ENCODE results near the gene MAGED2.
A peak's percentile ranks its signal among the peaks of the same experiment; 100 is the strongest.
"Not testable (repeated sequence)": the region's sequence is repeated elsewhere in the genome, so short reads cannot be mapped to it uniquely, and the experiment has no call there.

MAGED2 gene

DNA sequence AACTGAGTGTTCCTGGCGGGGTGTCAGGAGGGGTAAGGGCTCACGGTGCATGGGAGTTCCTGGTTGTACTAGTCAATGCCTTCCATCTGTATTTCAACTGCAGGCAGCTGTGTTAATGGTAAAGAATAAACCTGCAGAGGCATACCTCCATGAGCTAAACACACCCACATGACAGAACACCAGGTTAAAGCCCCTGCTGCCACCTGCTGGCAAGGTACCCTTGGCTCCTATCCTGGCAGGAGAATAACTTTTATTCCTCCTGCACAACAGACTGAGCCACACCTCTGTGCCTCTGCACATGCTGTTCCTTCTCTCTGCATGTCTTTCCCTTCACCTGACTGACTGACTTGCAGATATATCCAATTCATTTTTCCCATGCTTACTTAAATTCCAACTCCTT, 20.6 kb upstream of the MAGED2 start:
- no peaks in the 10 kb centered on the region for H3K27me3 ChIP-seq
- no peaks in the 10 kb centered on the region for H3K9me3 ChIP-seq
- H3K4me3 ChIP-seq (ENCODE audit: low read depth, low read length) = no peak overlapping the region
- TF ChIP-seq, protein P1, sequence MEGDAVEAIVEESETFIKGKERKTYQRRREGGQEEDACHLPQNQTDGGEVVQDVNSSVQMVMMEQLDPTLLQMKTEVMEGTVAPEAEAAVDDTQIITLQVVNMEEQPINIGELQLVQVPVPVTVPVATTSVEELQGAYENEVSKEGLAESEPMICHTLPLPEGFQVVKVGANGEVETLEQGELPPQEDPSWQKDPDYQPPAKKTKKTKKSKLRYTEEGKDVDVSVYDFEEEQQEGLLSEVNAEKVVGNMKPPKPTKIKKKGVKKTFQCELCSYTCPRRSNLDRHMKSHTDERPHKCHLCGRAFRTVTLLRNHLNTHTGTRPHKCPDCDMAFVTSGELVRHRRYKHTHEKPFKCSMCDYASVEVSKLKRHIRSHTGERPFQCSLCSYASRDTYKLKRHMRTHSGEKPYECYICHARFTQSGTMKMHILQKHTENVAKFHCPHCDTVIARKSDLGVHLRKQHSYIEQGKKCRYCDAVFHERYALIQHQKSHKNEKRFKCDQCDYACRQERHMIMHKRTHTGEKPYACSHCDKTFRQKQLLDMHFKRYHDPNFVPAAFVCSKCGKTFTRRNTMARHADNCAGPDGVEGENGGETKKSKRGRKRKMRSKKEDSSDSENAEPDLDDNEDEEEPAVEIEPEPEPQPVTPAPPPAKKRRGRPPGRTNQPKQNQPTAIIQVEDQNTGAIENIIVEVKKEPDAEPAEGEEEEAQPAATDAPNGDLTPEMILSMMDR (IDR thresholded peaks at IDR 0.05; ENCODE audit: low read depth, low read length) = peak; percentile 56
- H3K36me3 ChIP-seq = no peaks in the 10 kb centered on the region
- DNase-seq = peak; percentile 35
- no peaks in the 10 kb centered on the region for H3K4me1 ChIP-seq

DNA sequence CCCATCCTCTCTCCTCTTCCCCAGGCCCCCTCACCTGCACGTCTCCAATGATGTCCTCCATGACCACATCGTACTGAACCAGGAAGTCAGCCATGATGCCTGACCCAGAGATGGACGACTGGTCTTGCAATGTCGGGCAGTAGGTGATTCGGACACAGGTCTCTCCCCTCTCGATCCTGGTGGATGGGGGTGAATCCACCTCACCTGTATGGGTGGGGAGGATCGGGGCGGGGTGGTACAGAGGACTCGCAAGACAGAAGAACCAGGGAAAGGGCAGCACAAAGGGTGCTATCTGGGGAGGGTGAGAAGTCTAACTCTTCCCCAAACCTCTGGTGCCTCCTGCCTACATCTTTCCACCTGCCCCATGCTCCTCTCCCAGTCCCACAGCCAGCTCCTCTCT, 19.1 kb upstream of the MAGED2 start:
- no peaks in the 10 kb centered on the region for H3K27me3 ChIP-seq
- TF ChIP-seq, protein P1 (IDR thresholded peaks at IDR 0.05; ENCODE audit: low read depth, low read length) = no peak
- DNase-seq = no peak
- H3K4me1 ChIP-seq = no peaks in the 10 kb centered on the region
- H3K36me3 ChIP-seq = no peaks in the 10 kb centered on the region
- H3K4me3 ChIP-seq (ENCODE audit: low read depth, low read length) = no peak overlapping the region
- no peaks in the 10 kb centered on the region for H3K9me3 ChIP-seq

DNA sequence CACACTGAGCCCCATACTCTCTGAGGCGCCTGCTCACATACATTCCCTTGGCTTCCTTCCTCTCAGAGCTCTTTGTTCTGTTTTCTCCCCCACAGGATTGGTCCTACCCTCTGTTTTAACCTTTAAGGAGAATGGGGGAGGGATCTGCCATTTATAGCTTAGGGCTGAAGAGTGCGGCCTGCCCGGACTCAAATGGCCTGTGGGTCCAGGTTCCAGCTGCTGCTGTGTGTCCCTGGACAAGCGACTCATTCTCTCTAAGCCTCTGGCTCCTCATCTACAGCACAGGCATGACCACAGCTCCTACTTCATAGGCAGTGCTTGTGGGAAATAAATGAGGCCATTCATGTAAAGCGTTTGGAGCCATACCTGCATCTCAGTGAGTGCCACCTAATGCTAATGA, 18.1 kb upstream of the MAGED2 start:
- not testable (repeated sequence) for DNase-seq; H3K4me3 ChIP-seq (ENCODE audit: low read depth, low read length); H3K9me3 ChIP-seq; H3K4me1 ChIP-seq; H3K36me3 ChIP-seq; H3K27me3 ChIP-seq

DNA sequence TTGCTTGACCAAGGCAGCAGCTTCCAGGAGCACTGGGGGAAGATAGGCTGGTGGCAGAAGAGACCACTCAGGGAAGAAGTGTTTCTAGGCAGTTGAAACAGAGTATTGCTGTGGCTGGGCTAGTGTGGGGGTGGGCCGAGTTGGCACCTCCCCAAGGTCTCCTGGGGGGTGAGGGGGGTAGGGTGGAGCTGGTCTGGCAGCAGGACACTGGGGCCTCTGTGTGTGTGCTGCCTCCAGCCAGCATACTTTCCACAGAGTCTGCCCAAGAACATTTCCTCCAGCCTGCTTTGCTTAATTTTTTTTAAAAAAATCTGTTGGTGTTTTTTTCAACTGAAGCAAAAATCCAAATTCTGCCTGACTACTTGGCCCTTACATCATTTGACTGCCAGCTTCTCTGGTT, 13.5 kb upstream of the MAGED2 start:
- TF ChIP-seq, protein P1 (IDR thresholded peaks at IDR 0.05; ENCODE audit: low read depth, low read length) = no peak
- Histone ChIP-seq H3K9me3 (no peaks in the 10 kb centered on the region), H3K27me3 (no peaks in the 10 kb centered on the region), H3K36me3 (no peaks in the 10 kb centered on the region), H3K4me1 (no peaks in the 10 kb centered on the region), H3K4me3 (ENCODE audit: low read depth, low read length) (no peak overlapping the region)
- DNase-seq = no peak

DNA sequence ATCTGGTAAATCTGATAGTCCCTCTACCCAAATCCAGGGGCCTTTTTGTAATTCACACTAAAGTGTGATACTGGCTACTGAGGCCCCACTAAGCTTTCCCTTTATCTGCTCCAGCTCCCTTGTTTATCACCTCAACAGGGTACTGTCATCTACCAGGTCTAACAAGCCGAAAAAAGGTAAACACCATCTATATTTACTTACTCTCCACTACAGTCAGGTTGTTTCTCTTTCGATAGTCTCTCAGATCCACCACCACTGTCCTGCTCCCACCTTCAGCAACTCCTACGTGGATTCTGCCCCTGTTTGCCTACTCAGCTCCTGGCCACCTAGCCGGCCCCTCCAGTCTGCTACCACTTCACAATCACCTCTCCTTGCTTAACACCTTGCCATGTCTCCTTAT, 12.8 kb upstream of the MAGED2 start:
- H3K36me3 ChIP-seq = no peaks in the 10 kb centered on the region

DNA sequence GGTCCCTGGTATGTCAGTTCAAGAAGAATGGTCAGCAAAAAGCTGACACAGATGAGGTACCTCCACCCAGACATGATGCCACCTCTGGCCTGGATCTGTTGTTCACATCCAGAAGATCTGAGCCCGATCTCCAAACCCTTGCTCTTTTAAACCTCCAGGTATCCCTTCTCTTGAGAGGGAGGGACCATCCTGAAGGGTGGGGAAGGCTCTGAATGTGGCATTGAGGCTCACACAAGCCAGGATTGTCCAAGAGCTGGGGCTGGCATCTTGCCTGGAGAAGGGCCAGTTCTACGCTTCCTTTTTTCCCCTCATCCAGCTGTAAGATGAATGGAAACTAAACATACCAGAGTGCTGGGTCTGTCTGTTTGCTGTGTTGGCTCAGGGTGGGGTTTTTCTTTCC, 9.4 kb upstream of the MAGED2 start, which contains the start of gene ITIH6:
Gene ITIH6, minus strand, starts transcription at position 119 of the 400 bp plus-strand sequence. Its CDS starts 45 bp downstream, at position 74.
- no peak for DNase-seq
- Histone ChIP-seq H3K4me3 (ENCODE audit: low read depth, low read length) (no peak within 1 kb of the TSS), H3K4me1 (no peaks in the 10 kb centered on the region), H3K27me3 (no peaks in the 10 kb centered on the region), H3K9me3 (no peaks in the 10 kb centered on the region), H3K36me3 (no peaks in the 10 kb centered on the region)
- TF ChIP-seq, protein P1 (IDR thresholded peaks at IDR 0.05; ENCODE audit: low read depth, low read length) = no peak

More for the DNA sequence above, 12.8 kb upstream of the MAGED2 start:
- Histone ChIP-seq H3K4me1 (no peaks in the 10 kb centered on the region), H3K27me3 (no peaks in the 10 kb centered on the region), H3K9me3 (no peaks in the 10 kb centered on the region), H3K4me3 (ENCODE audit: low read depth, low read length) (no peak overlapping the region)
- DNase-seq = no peak
- TF ChIP-seq, protein P1 (IDR thresholded peaks at IDR 0.05; ENCODE audit: low read depth, low read length) = no peak

DNA sequence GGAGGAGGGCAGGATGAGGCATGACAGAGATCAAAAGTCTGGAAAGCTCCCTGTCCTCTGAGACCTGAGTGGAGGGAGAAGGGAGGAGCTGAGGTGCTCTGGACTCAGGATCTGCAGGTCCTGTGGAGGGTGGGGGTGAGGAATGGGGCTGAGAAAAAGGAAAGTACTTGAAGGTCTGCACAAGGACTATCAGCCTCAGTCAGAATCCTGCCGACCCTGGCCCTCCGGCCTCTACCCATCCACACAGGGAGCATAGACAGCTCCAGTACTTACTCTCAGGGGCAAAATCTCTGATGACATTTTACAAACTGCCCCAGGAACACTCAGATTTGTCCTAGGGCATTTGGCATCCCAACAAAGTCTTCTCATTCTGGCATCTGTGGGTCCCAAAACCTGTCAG, 8.5 kb upstream of the MAGED2 start:
- DNase-seq = no peak
- H3K4me1 ChIP-seq = no peaks in the 10 kb centered on the region
- TF ChIP-seq, protein P1 (IDR thresholded peaks at IDR 0.05; ENCODE audit: low read depth, low read length) = no peak
- H3K36me3 ChIP-seq = no peaks in the 10 kb centered on the region
- no peaks in the 10 kb centered on the region for H3K27me3 ChIP-seq
- no peak overlapping the region for H3K4me3 ChIP-seq (ENCODE audit: low read depth, low read length)
- H3K9me3 ChIP-seq = no peaks in the 10 kb centered on the region
